AG09309 (cell line): Measurements from ENCODE around the gene FXR2.

Experiments used
- DNase-seq: peaks from one replicate; pipeline ENCODE4 v3.0.0-alpha.2; 2010; ENCODE audit warnings: low read depth
- H3K4me3 ChIP-seq: 2 replicates; pipeline ENCODE4 v1.5.1; 2011; ENCODE audit warnings: mild to moderate bottlenecking, low read depth, low read length, moderate library complexity; ENCODE audit not compliant: control insufficient read depth
- CTCF ChIP-seq: IDR thresholded peaks from 2 replicates; pipeline ENCODE4 v1.5.1; 2011; ENCODE audit warnings: mild to moderate bottlenecking, low read depth, low read length, inconsistent platforms; ENCODE audit not compliant: insufficient read depth, control insufficient read depth; ENCODE audit errors: missing control alignments

FXR2 gene

GRCh38 chr17:7589204-7589868, 25.4 kb downstream of the FXR2 start:
- peak; percentile 40 for DNase-seq
- TF ChIP-seq CTCF, result peak; percentile 92
- H3K4me3 ChIP-seq, result peak overlapping the region; percentile 15

DNA sequence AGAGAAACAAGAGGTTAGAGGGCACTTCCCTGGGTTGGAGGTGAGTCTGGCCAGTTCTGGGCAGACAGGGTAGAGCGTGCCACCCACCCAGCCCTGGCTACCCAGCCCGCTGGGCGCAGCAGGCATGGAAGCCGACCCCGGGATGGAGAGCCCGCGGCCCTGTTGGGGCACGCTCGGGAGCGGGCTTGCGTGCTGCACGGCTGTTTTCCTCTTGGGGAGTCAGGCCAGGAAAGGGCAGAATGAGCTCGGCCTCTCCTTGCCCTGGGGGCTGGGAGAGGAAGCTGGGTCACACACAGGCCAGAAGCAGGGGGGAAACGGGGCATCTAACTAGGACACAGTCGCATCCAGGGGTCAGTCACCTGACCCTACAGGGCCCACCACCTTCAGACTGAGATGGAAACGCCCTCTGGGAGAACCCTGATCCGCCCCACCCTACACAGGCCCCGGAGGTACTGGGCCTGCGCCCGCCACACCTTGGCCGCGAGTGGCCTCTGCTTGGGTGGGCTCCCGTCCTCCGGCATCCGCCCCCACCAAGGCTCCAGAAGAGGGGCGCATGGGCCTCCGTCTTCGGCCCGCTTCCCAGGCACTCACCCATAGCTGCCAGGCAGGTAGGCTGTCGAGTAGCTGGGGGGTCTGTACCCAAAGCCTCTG, 26.0 kb downstream of the FXR2 start:
- no peak for DNase-seq
- peak overlapping the region; percentile 15 for H3K4me3 ChIP-seq
- TF ChIP-seq CTCF, result no peak

GRCh38 chr17:7587420-7588151, 27.1 kb downstream of the FXR2 start:
- DNase-seq, result peak; percentile 88
- peak; percentile 18 for TF ChIP-seq CTCF
- peak overlapping the region; percentile 13 for H3K4me3 ChIP-seq

DNA sequence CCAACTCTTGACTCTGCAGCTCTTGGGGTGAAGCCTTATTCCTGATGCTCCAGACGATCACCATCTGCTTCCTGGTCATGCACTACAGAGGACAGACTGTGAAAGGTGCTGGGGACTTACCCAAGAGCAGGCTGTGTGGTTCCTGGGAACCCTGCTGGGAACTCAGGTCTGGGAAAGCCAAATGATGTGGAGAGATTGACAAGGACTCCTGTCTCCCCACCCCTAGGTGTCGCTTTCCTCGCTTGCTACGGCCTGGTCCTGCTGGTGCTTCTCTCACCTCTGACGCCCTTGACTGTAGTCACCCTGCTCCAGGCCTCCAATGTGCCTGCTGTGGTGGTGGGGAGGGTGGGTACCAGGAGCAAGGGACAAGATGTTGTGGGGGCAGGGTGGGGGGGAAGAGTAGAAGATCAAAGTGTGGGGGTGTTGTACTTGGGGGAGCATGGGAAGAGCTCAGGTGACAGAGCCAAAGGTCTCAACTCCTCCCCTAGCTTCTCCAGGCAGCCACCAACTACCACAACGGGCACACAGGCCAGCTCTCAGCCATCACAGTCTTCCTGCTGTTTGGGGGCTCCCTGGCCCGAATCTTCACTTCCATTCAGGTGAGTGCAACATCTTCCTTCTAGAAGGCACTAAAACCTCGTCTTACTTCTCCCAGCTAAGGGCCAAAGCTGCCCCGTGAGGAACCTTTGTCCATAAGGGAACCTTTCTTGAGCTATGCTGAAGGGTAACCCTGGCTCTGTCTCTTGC, 27.9 kb downstream of the FXR2 start:
- no peak for DNase-seq
- peak; percentile 16 for TF ChIP-seq CTCF
- no peak overlapping the region for H3K4me3 ChIP-seq

GRCh38 chr17:7583253-7584109, 31.2 kb downstream of the FXR2 start, which contains the start of gene MPDU1:
Gene MPDU1 (plus strand): TSS chr17:7583852. CDS start chr17:7583863, 11 bp downstream.
- TF ChIP-seq CTCF, result no peak
- peak within 1 kb of the TSS; percentile 68 for H3K4me3 ChIP-seq
- DNase-seq, result peak; percentile 92
